NB4 (cell line): ENCODE results near the gene HCAR2.

Experiments
- DNase-seq: peaks from one replicate; pipeline ENCODE4 v3.0.0; 2010; ENCODE audit warnings: low read depth
- H3K4me3 ChIP-seq: one replicate; pipeline ENCODE4 v1.5.1; 2011; ENCODE audit warnings: mild to moderate bottlenecking, low read depth, low read length, moderate library complexity
- MYC ChIP-seq: IDR thresholded peaks from 2 replicates; pipeline ENCODE4 v1.6.1; 2011; ENCODE audit warnings: low read depth, low read length
- POLR2A ChIP-seq: IDR thresholded peaks from 2 replicates; pipeline ENCODE4 v1.6.1; 2011; ENCODE audit warnings: mild to moderate bottlenecking; ENCODE audit not compliant: insufficient read length; ENCODE audit errors: extremely low read depth
- TF ChIP-seq, protein P1 (sequence below): IDR thresholded peaks from one replicate; pipeline ENCODE4 v1.5.1; 2012; ENCODE audit warnings: low read depth, low read length
- TF ChIP-seq, protein P2 (sequence below): IDR thresholded peaks from 2 replicates; pipeline ENCODE4 v1.6.1; 2011; ENCODE audit warnings: low read depth, low read length

Gene HCAR2

GRCh38 chr12:122651520-122652224, 51.5 kb downstream of the HCAR2 start:
- no peak overlapping the region for H3K4me3 ChIP-seq
- DNase-seq = no peak
- TF ChIP-seq POLR2A (no peak), MYC (no peak)
- TF ChIP-seq, protein P1, sequence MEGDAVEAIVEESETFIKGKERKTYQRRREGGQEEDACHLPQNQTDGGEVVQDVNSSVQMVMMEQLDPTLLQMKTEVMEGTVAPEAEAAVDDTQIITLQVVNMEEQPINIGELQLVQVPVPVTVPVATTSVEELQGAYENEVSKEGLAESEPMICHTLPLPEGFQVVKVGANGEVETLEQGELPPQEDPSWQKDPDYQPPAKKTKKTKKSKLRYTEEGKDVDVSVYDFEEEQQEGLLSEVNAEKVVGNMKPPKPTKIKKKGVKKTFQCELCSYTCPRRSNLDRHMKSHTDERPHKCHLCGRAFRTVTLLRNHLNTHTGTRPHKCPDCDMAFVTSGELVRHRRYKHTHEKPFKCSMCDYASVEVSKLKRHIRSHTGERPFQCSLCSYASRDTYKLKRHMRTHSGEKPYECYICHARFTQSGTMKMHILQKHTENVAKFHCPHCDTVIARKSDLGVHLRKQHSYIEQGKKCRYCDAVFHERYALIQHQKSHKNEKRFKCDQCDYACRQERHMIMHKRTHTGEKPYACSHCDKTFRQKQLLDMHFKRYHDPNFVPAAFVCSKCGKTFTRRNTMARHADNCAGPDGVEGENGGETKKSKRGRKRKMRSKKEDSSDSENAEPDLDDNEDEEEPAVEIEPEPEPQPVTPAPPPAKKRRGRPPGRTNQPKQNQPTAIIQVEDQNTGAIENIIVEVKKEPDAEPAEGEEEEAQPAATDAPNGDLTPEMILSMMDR = no peak
- TF ChIP-seq, protein P2, sequence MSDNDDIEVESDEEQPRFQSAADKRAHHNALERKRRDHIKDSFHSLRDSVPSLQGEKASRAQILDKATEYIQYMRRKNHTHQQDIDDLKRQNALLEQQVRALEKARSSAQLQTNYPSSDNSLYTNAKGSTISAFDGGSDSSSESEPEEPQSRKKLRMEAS = no peak
